H1 (cell line): ENCODE measurements around the gene SLIT3. TPM values are rescaled to one million over a fixed set of nuclear protein-coding genes. Genes with fewer than 3 reads are reported as not detected.

Experiments
- BACH1 ChIP-seq: IDR thresholded peaks from 2 replicates; pipeline ENCODE4 v1.6.1; 2012; ENCODE audit warnings: low read length, improper control_type of control experiment
- CBX5 ChIP-seq: fragments of 300-800, 300-1000 bp; sonication (generic); IDR thresholded peaks from 2 replicates; pipeline ENCODE4 v1.7.1; 2016; ENCODE audit warnings: antibody characterized with exemption, low read length, low read depth
- CHD7 ChIP-seq: fragments of 300-600 bp; sonication (generic); IDR thresholded peaks from 2 replicates; pipeline ENCODE4 v1.7.1; 2012; ENCODE audit warnings: low read length, moderate library complexity, mild to moderate bottlenecking, inconsistent platforms; ENCODE audit not compliant: insufficient replicate concordance
- CREB1 ChIP-seq: IDR thresholded peaks from 2 replicates; pipeline ENCODE4 v1.6.1; 2012; ENCODE audit warnings: inconsistent platforms
- GABPA ChIP-seq: IDR thresholded peaks from 2 replicates; pipeline ENCODE4 v1.6.1; 2011; ENCODE audit warnings: mild to moderate bottlenecking, low read length, moderate library complexity, borderline replicate concordance; ENCODE audit not compliant: insufficient read depth
- POLR2A ChIP-seq, 2 experiments: IDR thresholded peaks; 1 replicate in 1 of 2; 2 replicates in 1 of 2; pipeline ENCODE4 v1.6.1; 2011; ENCODE audit warnings: low read depth in 2 of 2, low read length in 2 of 2, mild to moderate bottlenecking in 2 of 2; ENCODE audit errors: control extremely low read depth in 1 of 2
- POU5F1 ChIP-seq: IDR thresholded peaks from 2 replicates; pipeline ENCODE4 v1.6.1; 2011; ENCODE audit warnings: low read depth, mild to moderate bottlenecking, low read length, moderate library complexity
- SIX5 ChIP-seq: IDR thresholded peaks from 2 replicates; pipeline ENCODE4 v1.6.1; 2011; ENCODE audit warnings: mild to moderate bottlenecking, low read depth, low read length
- SP4 ChIP-seq: IDR thresholded peaks from 2 replicates; pipeline ENCODE4 v1.6.1; 2012; ENCODE audit warnings: low read length, inconsistent platforms
- TEAD4 ChIP-seq: IDR thresholded peaks from 2 replicates; pipeline ENCODE4 v1.6.1; 2012; ENCODE audit warnings: low read depth, low read length, inconsistent platforms, mixed read lengths
- polyA plus RNA-seq, 7 experiments: library from polyadenylated mRNA; depleted of rRNA in 3 of 7; stranded (reverse) in 5 of 7; unstranded in 2 of 7; fragments of >200 nt in 5 of 7; fragments of 200-250 nt in 2 of 7; gene quantifications; 1 replicate in 5 of 7; 2 replicates in 1 of 7; 4 replicates in 1 of 7; pipeline versions ENCODE4 v1.2.1 to v1.2.3, GENCODE V29; 2011 to 2013; ENCODE audit warnings: missing spikeins in 2 of 7, mixed read lengths in 2 of 7
- total RNA-seq: library from RNA; stranded (reverse); fragmentation: NEBNext Ultra II Directional; extraction: Animal tissue kit (Norgen Biotek cat#: 25700); gene quantifications from 2 replicates; pipeline ENCODE4 v1.2.1, GENCODE V29; 2021

Gene SLIT3
- total and polyA plus RNA-seq, 2 of the 8 experiments (the other 6 are each of a cell fraction or from before 2014, with no cell fraction given): 1.1 to 1.2 TPM

DNA sequence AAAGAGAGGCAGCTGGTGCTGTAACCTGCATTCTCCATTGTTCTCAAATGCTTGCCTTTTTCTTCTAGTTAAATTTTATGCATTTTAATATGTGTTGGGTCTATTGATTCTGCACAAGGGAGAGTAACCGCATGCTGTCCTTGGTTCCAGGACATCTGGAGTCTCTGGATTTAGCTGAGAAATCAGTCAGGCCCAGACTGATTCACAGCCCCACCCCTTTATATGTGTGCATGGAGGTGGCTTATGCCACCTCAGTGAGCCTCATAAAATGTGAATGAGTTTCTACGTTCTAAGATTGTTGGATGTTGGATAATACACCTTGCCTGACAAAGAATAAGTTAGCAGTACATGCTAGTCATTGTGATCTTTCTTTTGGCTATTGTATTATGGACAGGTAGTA is 611.7 kb downstream of the SLIT3 start (continued):
- TF ChIP-seq CHD7: no peak
- no peak for TF ChIP-seq POLR2A (IDR thresholded peaks at IDR 0.05; ENCODE audit: control extremely low read depth in 1 of 2, low read depth in 2 of 2, low read length in 2 of 2)
- TF ChIP-seq POU5F1: no peak
- TF ChIP-seq TEAD4: no peak
- no peak for TF ChIP-seq CBX5
- no peak for TF ChIP-seq BACH1
- no peak for TF ChIP-seq SP4
- no peak for TF ChIP-seq CREB1
- TF ChIP-seq GABPA: no peak
- no peak for TF ChIP-seq SIX5
